HepG2 (cell line): Measurements from ENCODE around the gene ELL. TPM values are rescaled to one million over a fixed set of nuclear protein-coding genes. Genes with fewer than 3 reads are reported as not detected.

Source experiments
- ARNTL ChIP-seq: sonication (generic); formaldehyde crosslinking; IDR thresholded peaks from 2 replicates; pipeline ENCODE4 v1.4.0; 2020; ENCODE audit warnings: mild to moderate bottlenecking, missing genetic modification reagents
- ATF1 ChIP-seq: IDR thresholded peaks from 2 replicates; pipeline ENCODE4 v1.6.1; 2016; ENCODE audit warnings: mild to moderate bottlenecking, control low read depth
- CBX5 ChIP-seq: sonication (generic); formaldehyde crosslinking; IDR thresholded peaks from 2 replicates; pipeline ENCODE4 v1.4.0; 2020; ENCODE audit warnings: missing genetic modification reagents, borderline replicate concordance
- HMGXB4 ChIP-seq, 2 experiments: sonication (generic) in 1 of 2; formaldehyde crosslinking in 1 of 2; IDR thresholded peaks; 2 replicates each; pipeline versions ENCODE4 v1.4.0 to v1.6.1; 2018 to 2020; ENCODE audit warnings: missing genetic modification reagents in 2 of 2, borderline replicate concordance in 1 of 2, low read depth in 1 of 2, mild to moderate bottlenecking in 1 of 2, missing biosample characterization in 1 of 2
- KDM5B ChIP-seq: sonication (generic); formaldehyde crosslinking; IDR thresholded peaks from 2 replicates; pipeline ENCODE4 v1.4.0; 2020; ENCODE audit warnings: missing genetic modification reagents, mild to moderate bottlenecking, borderline replicate concordance
- KLF11 ChIP-seq: IDR thresholded peaks from 2 replicates; pipeline ENCODE4 v1.6.1; 2016; ENCODE audit warnings: missing compliant biosample characterization
- LRRFIP1 ChIP-seq: sonication (generic); formaldehyde crosslinking; conservative IDR thresholded peaks from 2 replicates; pipeline ENCODE4 v1.4.0; 2020; ENCODE audit warnings: missing genetic modification reagents
- MIER3 ChIP-seq: IDR thresholded peaks from 2 replicates; pipeline ENCODE4 v1.6.1; 2016; ENCODE audit warnings: missing compliant biosample characterization, borderline replicate concordance
- RNF2 ChIP-seq: fragments of 450-650 bp; conservative IDR thresholded peaks from 2 replicates; pipeline ENCODE4 v1.6.1; 2016; ENCODE audit warnings: low read depth
- SMYD3 ChIP-seq: sonication (generic); formaldehyde crosslinking; IDR thresholded peaks from 2 replicates; pipeline ENCODE4 v1.8.1; 2023; ENCODE audit warnings: mild to moderate bottlenecking, missing genetic modification reagents
- TEAD3 ChIP-seq: optimal IDR thresholded peaks from 2 replicates; pipeline ENCODE3; 2016; ENCODE audit warnings: borderline replicate concordance
- ZBTB10 ChIP-seq: sonication (generic); formaldehyde crosslinking; IDR thresholded peaks from 2 replicates; pipeline ENCODE4 v1.4.0; 2020; ENCODE audit warnings: missing genetic modification reagents, borderline replicate concordance
- ZNF205 ChIP-seq: IDR thresholded peaks from 2 replicates; pipeline ENCODE4 v1.6.1; 2018; ENCODE audit warnings: missing biosample characterization, missing genetic modification reagents
- ZNF564 ChIP-seq: sonication (generic); formaldehyde crosslinking; IDR thresholded peaks from 2 replicates; pipeline ENCODE4 v1.8.1; 2023; ENCODE audit warnings: mild to moderate bottlenecking, missing genetic modification reagents
- ZNF605 ChIP-seq: sonication (generic); formaldehyde crosslinking; IDR thresholded peaks from 2 replicates; pipeline ENCODE4 v1.8.0; 2022; ENCODE audit warnings: mild to moderate bottlenecking, missing genetic modification reagents
- ZNF609 ChIP-seq: sonication (generic); formaldehyde crosslinking; IDR thresholded peaks from 2 replicates; pipeline ENCODE4 v1.4.0; 2020; ENCODE audit warnings: mild to moderate bottlenecking, missing genetic modification reagents, borderline replicate concordance
- ZNF674 ChIP-seq: sonication (generic); formaldehyde crosslinking; IDR thresholded peaks from 2 replicates; pipeline ENCODE4 v1.5.0; 2020; ENCODE audit warnings: low read depth, mild to moderate bottlenecking, missing genetic modification reagents
- ZNF781 ChIP-seq: sonication (generic); formaldehyde crosslinking; IDR thresholded peaks from 2 replicates; pipeline ENCODE4 v1.5.1; 2020; ENCODE audit warnings: borderline replicate concordance, mild to moderate bottlenecking, missing genetic modification reagents; ENCODE audit errors: not compliant biosample characterization
- polyA plus RNA-seq, 8 experiments: library from polyadenylated mRNA; depleted of rRNA in 3 of 8; stranded (reverse) in 7 of 8; unstranded in 1 of 8; fragments of >200 nt; fragmentation: Illumina TruSeq in 4 of 8; extraction: Trizol in 4 of 8; gene quantifications; 2 replicates each; pipeline versions ENCODE4 v1.2.1 to v1.2.3, GENCODE V29; 2011 to 2016; ENCODE audit warnings: low read depth in 4 of 8, missing spikeins in 1 of 8, mixed read lengths in 1 of 8; ENCODE audit not compliant: insufficient read depth in 1 of 8
- total RNA-seq, 5 experiments: library from RNA; depleted of rRNA; stranded (reverse); fragments of >200 nt; fragmentation: Illumina TruSeq; extraction: Trizol; gene quantifications; 2 replicates each; pipeline ENCODE4 v1.2.3, GENCODE V29; 2016; ENCODE audit warnings: low read depth in 1 of 5

Gene ELL
- total and polyA plus RNA-seq, 2 of the 13 experiments (the other 11 are each of a cell fraction or from before 2014, with no cell fraction given) = 3.7 to 5.4 TPM

- TF ChIP-seq ZBTB10 = 0 out of 2 replicates have a peak, but pooled peaks have one; percentile 10
- TF ChIP-seq ZNF674 (CRISPR knock-in tag) = no peak
- no peak for TF ChIP-seq CBX5
- TF ChIP-seq ZNF205 = 0 out of 2 replicates have a peak, but pooled peaks have one; percentile 27
- 0 out of 4 replicates have a peak, but pooled peaks of 1 of the 2 experiments have one; percentile 23 for TF ChIP-seq HMGXB4 (CRISPR knock-in tag; IDR thresholded peaks at IDR 0.05; ENCODE audit: borderline replicate concordance in 1 of 2, low read depth in 1 of 2)
- TF ChIP-seq KLF11 (CRISPR knock-in tag) = no peak
- no peak for TF ChIP-seq SMYD3 (CRISPR knock-in tag)
- TF ChIP-seq ZNF564 (CRISPR knock-in tag) = no peak
- TF ChIP-seq ZNF609 (CRISPR knock-in tag) = 0 out of 2 replicates have a peak, but pooled peaks have one; percentile 14
- 0 out of 2 replicates have a peak, but pooled peaks have one; percentile 52 for TF ChIP-seq RNF2
- TF ChIP-seq KDM5B (CRISPR knock-in tag) = no peak
- no peak for TF ChIP-seq ATF1
- TF ChIP-seq ARNTL = no peak
- no peak for TF ChIP-seq LRRFIP1 (CRISPR knock-in tag)
- no peak for TF ChIP-seq ZNF605 (CRISPR knock-in tag)
- no peak for TF ChIP-seq MIER3
- TF ChIP-seq ZNF781 = no peak
- TF ChIP-seq TEAD3 (CRISPR knock-in tag) = no peak
Observed at GRCh38 chr19:18419195-18419698, 102.6 kb downstream of the ELL start, which contains the start of gene SSBP4 (continued).
